ENCODE data around the gene MCRIP1. TPM values are rescaled to one million over a fixed set of nuclear protein-coding genes. Genes with fewer than 3 reads are reported as not detected.

Gene MCRIP1
- total and polyA plus RNA-seq, 2 of the 8 experiments (the other 6 are each of a cell fraction or from before 2014, with no cell fraction given) = 103 to 151 TPM

DNA sequence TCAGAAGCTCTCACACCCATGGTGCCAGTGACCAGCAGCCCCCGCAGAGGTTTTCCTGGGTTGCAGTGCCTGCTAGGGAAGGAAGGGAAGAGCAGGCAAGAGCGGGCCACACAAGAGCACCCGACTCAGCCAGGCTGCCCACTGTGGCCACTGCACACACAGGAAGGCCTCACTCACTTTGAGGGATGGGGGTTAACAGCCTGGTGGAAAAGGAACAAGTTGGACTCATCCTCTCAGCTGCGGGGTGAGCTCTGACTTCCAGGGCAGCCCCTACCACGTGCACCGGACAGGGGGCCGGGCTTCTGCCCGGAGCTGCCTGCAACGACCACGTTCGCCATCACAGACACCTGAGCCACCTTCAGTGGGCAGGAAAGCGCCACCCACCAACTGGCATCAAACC, 19.1 kb upstream of the MCRIP1 start (continued):
- TF ChIP-seq, protein P1, sequence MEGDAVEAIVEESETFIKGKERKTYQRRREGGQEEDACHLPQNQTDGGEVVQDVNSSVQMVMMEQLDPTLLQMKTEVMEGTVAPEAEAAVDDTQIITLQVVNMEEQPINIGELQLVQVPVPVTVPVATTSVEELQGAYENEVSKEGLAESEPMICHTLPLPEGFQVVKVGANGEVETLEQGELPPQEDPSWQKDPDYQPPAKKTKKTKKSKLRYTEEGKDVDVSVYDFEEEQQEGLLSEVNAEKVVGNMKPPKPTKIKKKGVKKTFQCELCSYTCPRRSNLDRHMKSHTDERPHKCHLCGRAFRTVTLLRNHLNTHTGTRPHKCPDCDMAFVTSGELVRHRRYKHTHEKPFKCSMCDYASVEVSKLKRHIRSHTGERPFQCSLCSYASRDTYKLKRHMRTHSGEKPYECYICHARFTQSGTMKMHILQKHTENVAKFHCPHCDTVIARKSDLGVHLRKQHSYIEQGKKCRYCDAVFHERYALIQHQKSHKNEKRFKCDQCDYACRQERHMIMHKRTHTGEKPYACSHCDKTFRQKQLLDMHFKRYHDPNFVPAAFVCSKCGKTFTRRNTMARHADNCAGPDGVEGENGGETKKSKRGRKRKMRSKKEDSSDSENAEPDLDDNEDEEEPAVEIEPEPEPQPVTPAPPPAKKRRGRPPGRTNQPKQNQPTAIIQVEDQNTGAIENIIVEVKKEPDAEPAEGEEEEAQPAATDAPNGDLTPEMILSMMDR (IDR thresholded peaks at IDR 0.05; ENCODE audit: control extremely low read depth in 1 of 3, insufficient read depth in 1 of 3, low read depth in 1 of 3, low read length in 3 of 3) = no peak
- TF ChIP-seq POLR2A (IDR thresholded peaks at IDR 0.05; ENCODE audit: control extremely low read depth in 1 of 2, low read depth in 2 of 2, low read length in 2 of 2) = no peak
- TF ChIP-seq SAP30 (IDR thresholded peaks at IDR 0.05; ENCODE audit: insufficient read depth, insufficient replicate concordance, low read length) = no peak

Measured in H1 (cell line).